K562 (cell line): ENCODE measurements around the gene RNF17. TPM values are rescaled to one million over a fixed set of nuclear protein-coding genes. Genes with fewer than 3 reads are reported as not detected.

ENCODE experiments used
- C11orf30 ChIP-seq: fragments of 450-650 bp; IDR thresholded peaks from 2 replicates; pipeline ENCODE4 v1.6.1; 2016; ENCODE audit warnings: low read depth, mild to moderate bottlenecking
- POLR2AphosphoS5 ChIP-seq: IDR thresholded peaks from 2 replicates; pipeline ENCODE4 v1.6.1; 2011; ENCODE audit warnings: mild to moderate bottlenecking, low read depth, low read length, moderate library complexity; ENCODE audit not compliant: control insufficient read depth, insufficient read depth
- ZFX ChIP-seq: sonication (generic); formaldehyde crosslinking; IDR thresholded peaks from 2 replicates; pipeline ENCODE4 v1.8.0; 2022; ENCODE audit warnings: mild to moderate bottlenecking, missing genetic modification reagents, moderate library complexity
- ZNF124 ChIP-seq: sonication (generic); formaldehyde crosslinking; IDR thresholded peaks from 2 replicates; pipeline ENCODE4 v1.8.1; 2022; ENCODE audit warnings: missing genetic modification reagents
- ZNF274 ChIP-seq: IDR thresholded peaks from 2 replicates; pipeline ENCODE4 v1.6.1; 2011; ENCODE audit warnings: low read depth, mild to moderate bottlenecking, low read length, moderate library complexity, borderline replicate concordance
- ZNF282 ChIP-seq: sonication (generic); formaldehyde crosslinking; IDR thresholded peaks from 2 replicates; pipeline ENCODE4 v1.8.1; 2023; ENCODE audit warnings: missing genetic modification reagents
- polyA plus RNA-seq, 8 experiments: library from polyadenylated mRNA; depleted of rRNA in 4 of 8; stranded (reverse) in 5 of 8; unstranded in 3 of 8; fragments of >200 nt; fragmentation: Nextera tagmentation in 2 of 8; fragmentation: Illumina TruSeq in 1 of 8; extraction: Ambion mirVana in 2 of 8; extraction: Trizol in 1 of 8; gene quantifications; 2 replicates each; pipeline versions ENCODE4 v1.2.1 to v1.2.3, GENCODE V29; 2011 to 2014; ENCODE audit warnings: inconsistent platforms in 1 of 8, missing spikeins in 1 of 8
- total RNA-seq, 7 experiments: library from RNA; depleted of rRNA in 6 of 7; stranded (reverse); fragments of >200 nt in 6 of 7; fragmentation: Illumina TruSeq in 2 of 7; extraction: Trizol in 2 of 7; gene quantifications; 2 replicates each; pipeline versions ENCODE4 v1.2.1 to v1.2.3, GENCODE V29; 2011 to 2021; ENCODE audit warnings: low replicate concordance in 1 of 7
- TF ChIP-seq, protein P1 (sequence below): fragments of 450-650 bp; IDR thresholded peaks from 2 replicates; pipeline ENCODE4 v1.6.1; 2016; ENCODE audit warnings: mild to moderate bottlenecking, moderate library complexity
- TF ChIP-seq, protein P2 (sequence below): fragments of 450-650 bp; conservative IDR thresholded peaks from 2 replicates; pipeline ENCODE4 v1.6.1; 2016; ENCODE audit warnings: missing genetic modification characterization, low read depth, mild to moderate bottlenecking, missing compliant biosample characterization, moderate library complexity
- TF ChIP-seq, protein P3 (sequence below): conservative IDR thresholded peaks from 2 replicates; pipeline ENCODE4 v1.6.1; 2011; ENCODE audit warnings: low read depth, mild to moderate bottlenecking, low read length; ENCODE audit not compliant: control insufficient read depth

The RNF17 gene
- total and polyA plus RNA-seq, 9 of the 15 experiments (the other 6 are each of a cell fraction or from before 2014, with no cell fraction given) = 0.11 to 0.90 (median 0.58) TPM

DNA sequence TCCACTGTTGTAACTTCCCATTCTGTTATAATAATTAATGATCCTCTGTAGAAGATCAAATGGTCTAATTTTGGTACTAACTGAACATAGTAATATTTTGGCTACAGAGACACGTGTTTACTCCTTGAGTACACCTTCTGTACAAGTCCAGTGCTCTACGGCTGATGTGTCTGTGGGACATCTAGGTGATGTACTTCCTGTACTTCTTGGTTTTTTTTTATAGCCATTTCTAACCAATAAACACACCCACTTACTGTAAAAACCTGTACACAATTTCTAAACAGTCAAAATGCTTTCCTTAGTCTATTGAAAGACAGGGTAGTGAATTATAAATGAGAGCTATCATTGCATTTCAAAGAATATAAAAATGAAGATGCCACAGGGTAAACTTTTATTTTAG, 118.7 kb downstream of the RNF17 start (continued):
- TF ChIP-seq, protein P1, sequence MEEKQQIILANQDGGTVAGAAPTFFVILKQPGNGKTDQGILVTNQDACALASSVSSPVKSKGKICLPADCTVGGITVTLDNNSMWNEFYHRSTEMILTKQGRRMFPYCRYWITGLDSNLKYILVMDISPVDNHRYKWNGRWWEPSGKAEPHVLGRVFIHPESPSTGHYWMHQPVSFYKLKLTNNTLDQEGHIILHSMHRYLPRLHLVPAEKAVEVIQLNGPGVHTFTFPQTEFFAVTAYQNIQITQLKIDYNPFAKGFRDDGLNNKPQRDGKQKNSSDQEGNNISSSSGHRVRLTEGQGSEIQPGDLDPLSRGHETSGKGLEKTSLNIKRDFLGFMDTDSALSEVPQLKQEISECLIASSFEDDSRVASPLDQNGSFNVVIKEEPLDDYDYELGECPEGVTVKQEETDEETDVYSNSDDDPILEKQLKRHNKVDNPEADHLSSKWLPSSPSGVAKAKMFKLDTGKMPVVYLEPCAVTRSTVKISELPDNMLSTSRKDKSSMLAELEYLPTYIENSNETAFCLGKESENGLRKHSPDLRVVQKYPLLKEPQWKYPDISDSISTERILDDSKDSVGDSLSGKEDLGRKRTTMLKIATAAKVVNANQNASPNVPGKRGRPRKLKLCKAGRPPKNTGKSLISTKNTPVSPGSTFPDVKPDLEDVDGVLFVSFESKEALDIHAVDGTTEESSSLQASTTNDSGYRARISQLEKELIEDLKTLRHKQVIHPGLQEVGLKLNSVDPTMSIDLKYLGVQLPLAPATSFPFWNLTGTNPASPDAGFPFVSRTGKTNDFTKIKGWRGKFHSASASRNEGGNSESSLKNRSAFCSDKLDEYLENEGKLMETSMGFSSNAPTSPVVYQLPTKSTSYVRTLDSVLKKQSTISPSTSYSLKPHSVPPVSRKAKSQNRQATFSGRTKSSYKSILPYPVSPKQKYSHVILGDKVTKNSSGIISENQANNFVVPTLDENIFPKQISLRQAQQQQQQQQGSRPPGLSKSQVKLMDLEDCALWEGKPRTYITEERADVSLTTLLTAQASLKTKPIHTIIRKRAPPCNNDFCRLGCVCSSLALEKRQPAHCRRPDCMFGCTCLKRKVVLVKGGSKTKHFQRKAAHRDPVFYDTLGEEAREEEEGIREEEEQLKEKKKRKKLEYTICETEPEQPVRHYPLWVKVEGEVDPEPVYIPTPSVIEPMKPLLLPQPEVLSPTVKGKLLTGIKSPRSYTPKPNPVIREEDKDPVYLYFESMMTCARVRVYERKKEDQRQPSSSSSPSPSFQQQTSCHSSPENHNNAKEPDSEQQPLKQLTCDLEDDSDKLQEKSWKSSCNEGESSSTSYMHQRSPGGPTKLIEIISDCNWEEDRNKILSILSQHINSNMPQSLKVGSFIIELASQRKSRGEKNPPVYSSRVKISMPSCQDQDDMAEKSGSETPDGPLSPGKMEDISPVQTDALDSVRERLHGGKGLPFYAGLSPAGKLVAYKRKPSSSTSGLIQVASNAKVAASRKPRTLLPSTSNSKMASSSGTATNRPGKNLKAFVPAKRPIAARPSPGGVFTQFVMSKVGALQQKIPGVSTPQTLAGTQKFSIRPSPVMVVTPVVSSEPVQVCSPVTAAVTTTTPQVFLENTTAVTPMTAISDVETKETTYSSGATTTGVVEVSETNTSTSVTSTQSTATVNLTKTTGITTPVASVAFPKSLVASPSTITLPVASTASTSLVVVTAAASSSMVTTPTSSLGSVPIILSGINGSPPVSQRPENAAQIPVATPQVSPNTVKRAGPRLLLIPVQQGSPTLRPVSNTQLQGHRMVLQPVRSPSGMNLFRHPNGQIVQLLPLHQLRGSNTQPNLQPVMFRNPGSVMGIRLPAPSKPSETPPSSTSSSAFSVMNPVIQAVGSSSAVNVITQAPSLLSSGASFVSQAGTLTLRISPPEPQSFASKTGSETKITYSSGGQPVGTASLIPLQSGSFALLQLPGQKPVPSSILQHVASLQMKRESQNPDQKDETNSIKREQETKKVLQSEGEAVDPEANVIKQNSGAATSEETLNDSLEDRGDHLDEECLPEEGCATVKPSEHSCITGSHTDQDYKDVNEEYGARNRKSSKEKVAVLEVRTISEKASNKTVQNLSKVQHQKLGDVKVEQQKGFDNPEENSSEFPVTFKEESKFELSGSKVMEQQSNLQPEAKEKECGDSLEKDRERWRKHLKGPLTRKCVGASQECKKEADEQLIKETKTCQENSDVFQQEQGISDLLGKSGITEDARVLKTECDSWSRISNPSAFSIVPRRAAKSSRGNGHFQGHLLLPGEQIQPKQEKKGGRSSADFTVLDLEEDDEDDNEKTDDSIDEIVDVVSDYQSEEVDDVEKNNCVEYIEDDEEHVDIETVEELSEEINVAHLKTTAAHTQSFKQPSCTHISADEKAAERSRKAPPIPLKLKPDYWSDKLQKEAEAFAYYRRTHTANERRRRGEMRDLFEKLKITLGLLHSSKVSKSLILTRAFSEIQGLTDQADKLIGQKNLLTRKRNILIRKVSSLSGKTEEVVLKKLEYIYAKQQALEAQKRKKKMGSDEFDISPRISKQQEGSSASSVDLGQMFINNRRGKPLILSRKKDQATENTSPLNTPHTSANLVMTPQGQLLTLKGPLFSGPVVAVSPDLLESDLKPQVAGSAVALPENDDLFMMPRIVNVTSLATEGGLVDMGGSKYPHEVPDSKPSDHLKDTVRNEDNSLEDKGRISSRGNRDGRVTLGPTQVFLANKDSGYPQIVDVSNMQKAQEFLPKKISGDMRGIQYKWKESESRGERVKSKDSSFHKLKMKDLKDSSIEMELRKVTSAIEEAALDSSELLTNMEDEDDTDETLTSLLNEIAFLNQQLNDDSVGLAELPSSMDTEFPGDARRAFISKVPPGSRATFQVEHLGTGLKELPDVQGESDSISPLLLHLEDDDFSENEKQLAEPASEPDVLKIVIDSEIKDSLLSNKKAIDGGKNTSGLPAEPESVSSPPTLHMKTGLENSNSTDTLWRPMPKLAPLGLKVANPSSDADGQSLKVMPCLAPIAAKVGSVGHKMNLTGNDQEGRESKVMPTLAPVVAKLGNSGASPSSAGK = no peak
- no peak for TF ChIP-seq POLR2AphosphoS5
- no peak for TF ChIP-seq ZNF274
- TF ChIP-seq C11orf30 = no peak
- no peak for TF ChIP-seq ZNF282
- no peak for TF ChIP-seq ZNF124 (CRISPR knock-in tag)
- TF ChIP-seq ZFX (CRISPR knock-in tag) = no peak
- TF ChIP-seq, protein P2, sequence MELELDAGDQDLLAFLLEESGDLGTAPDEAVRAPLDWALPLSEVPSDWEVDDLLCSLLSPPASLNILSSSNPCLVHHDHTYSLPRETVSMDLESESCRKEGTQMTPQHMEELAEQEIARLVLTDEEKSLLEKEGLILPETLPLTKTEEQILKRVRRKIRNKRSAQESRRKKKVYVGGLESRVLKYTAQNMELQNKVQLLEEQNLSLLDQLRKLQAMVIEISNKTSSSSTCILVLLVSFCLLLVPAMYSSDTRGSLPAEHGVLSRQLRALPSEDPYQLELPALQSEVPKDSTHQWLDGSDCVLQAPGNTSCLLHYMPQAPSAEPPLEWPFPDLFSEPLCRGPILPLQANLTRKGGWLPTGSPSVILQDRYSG = no peak
- TF ChIP-seq, protein P3, sequence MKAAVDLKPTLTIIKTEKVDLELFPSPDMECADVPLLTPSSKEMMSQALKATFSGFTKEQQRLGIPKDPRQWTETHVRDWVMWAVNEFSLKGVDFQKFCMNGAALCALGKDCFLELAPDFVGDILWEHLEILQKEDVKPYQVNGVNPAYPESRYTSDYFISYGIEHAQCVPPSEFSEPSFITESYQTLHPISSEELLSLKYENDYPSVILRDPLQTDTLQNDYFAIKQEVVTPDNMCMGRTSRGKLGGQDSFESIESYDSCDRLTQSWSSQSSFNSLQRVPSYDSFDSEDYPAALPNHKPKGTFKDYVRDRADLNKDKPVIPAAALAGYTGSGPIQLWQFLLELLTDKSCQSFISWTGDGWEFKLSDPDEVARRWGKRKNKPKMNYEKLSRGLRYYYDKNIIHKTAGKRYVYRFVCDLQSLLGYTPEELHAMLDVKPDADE = no peak
